Measurements from ENCODE around the gene RASSF8.

GRCh38 chr12:26068503-26068902 is 110.0 kb downstream of the RASSF8 start:
- TF ChIP-seq CTCF (IDR thresholded peaks at IDR 0.05) (no peak), POLR2AphosphoS5 (IDR thresholded peaks at IDR 0.05) (no peak)
